ENCODE results near the gene IGF2BP2.

IGF2BP2 gene

GRCh38 chr3:185730550-185730949 lies 94.3 kb downstream of the IGF2BP2 start:
- DNase-seq, result no peak

- no peak for DNase-seq
These were observed 95.3 kb downstream of the IGF2BP2 start for GRCh38 chr3:185729337-185730055.

GRCh38 chr3:185728630-185729336 lies 96.1 kb downstream of the IGF2BP2 start:
- DNase-seq, result no peak

GRCh38 chr3:185727873-185728272 lies 97.0 kb downstream of the IGF2BP2 start:
- no peak for DNase-seq

GRCh38 chr3:185726254-185726967 lies 98.4 kb downstream of the IGF2BP2 start:
- no peak for DNase-seq

- no peak for DNase-seq
These were observed 100.1 kb downstream of the IGF2BP2 start for GRCh38 chr3:185724761-185725160.

GRCh38 chr3:185724251-185724650 lies 100.6 kb downstream of the IGF2BP2 start:
- DNase-seq, result no peak

- DNase-seq, result no peak
These were observed 102.0 kb downstream of the IGF2BP2 start for GRCh38 chr3:185722881-185723280.

GRCh38 chr3:185721970-185722369 lies 102.9 kb downstream of the IGF2BP2 start:
- no peak for DNase-seq

GRCh38 chr3:185720326-185720725 lies 104.5 kb downstream of the IGF2BP2 start:
- DNase-seq, result no peak

GRCh38 chr3:185718736-185719593 lies 105.9 kb downstream of the IGF2BP2 start:
- DNase-seq, result no peak

- DNase-seq, result no peak
These were observed 107.0 kb downstream of the IGF2BP2 start for GRCh38 chr3:185717627-185718402.

GRCh38 chr3:185717121-185717520 lies 107.7 kb downstream of the IGF2BP2 start:
- DNase-seq, result no peak

GRCh38 chr3:185716436-185717108 lies 108.3 kb downstream of the IGF2BP2 start:
- no peak for DNase-seq

GRCh38 chr3:185715091-185715490 lies 109.8 kb downstream of the IGF2BP2 start:
- DNase-seq, result no peak

GRCh38 chr3:185714085-185714484 lies 110.8 kb downstream of the IGF2BP2 start:
- DNase-seq, result no peak

- no peak for DNase-seq
These were observed 111.8 kb downstream of the IGF2BP2 start for GRCh38 chr3:185713015-185713414.

GRCh38 chr3:185712337-185712736 lies 112.5 kb downstream of the IGF2BP2 start:
- no peak for DNase-seq

GRCh38 chr3:185711255-185711870 lies 113.5 kb downstream of the IGF2BP2 start:
- DNase-seq, result no peak

- DNase-seq, result no peak
These were observed 115.4 kb downstream of the IGF2BP2 start for GRCh38 chr3:185709251-185709955.

Data from CD4-positive, alpha-beta T cell treated with Interleukin-4 for 1 hour (primary cell).